IPS DF 4.7 (cell line): ENCODE data around the gene PITPNB.

Experiments used
- DNase-seq: peaks from one replicate; pipeline ENCODE4 v3.0.0-alpha.2; 2013; ENCODE audit warnings: low spot score; ENCODE audit errors: extremely low read depth

Gene PITPNB

GRCh38 chr22:27919942-27920755 is 1.1 kb upstream of the PITPNB start:
- DNase-seq, result no peak

DNA sequence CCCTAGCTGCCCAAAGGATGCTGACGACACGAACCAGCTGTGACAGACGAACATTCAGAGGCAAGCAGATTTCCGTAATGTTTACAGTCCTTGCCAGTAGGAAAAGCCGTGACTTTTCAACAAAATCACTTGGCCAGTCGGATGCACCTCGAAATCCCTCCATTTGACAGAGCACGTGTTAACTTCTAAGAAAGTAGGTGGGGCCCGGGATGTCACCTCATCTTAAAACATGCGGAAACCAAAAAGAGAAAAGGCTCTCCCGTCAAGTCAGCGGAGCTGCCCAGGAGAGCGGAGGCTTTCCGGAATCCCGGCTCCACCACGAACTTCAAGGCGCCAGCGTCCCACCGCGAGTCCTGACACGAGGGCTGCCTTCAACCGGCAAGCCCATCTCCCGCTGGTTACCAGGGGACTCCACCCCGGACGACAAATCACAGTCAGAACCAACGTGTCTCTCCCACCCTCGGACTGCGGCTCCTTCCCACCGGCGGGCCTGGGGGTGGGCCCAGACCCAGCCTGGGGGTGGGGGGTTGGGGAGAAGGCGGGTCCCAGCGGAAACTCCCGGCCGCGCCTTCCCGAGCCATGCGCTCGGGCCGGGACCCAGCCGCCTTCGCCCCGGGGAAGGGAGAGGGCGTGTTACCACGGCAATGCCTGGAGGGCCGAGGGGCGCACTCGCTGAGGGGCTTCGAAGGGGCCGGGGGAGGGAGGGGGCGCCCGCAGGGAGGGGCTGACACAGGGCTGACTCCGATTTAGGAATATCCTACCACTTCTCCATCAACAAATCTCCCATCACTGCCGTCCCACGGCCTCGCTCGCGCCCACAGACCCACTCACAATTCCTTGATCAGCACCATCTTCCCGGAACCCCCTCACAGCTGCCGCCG is 475 bp downstream of the PITPNB start:
- no peak for DNase-seq

DNA sequence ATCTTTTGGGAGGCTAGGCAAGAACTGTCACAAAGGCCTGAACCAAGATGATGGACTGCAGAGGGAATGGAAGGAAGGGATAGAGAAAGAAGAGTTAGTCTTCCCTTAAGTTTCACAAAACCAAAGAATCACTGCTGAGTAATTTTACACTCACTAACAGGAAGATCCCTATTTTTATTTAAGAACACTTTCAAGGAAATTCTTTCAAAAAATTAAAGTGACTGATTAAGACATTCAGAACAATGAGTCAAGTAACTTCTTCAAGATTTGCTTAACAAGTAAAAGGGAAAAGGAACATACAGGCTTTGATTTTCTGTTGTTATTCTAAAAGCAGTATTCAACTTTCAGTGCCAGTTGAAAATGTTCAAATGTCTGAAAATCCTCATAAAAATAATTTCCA is 3.1 kb downstream of the PITPNB start:
- no peak for DNase-seq

- DNase-seq, result no peak
Observed at GRCh38 chr22:27913162-27913741, 5.8 kb downstream of the PITPNB start.

DNA sequence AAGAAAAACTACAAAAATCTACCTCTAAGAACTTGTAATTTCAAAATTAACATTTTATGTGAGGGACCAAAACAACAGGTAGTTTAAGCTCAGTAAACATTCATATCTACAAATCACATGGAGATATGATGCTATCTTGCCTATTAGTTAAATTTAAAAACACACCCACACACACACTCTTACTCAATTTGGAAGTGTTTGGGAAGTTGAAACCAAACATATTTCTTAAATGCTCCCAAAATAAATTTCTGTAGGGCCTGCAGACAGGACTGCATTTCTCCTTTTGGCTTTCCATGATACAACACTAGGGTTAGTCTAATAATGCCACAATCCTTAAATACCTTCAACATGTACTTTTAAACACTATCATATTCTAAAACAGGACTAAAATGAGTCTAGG is 7.0 kb downstream of the PITPNB start:
- no peak for DNase-seq

GRCh38 chr22:27911330-27911729 is 7.7 kb downstream of the PITPNB start:
- DNase-seq, result no peak

GRCh38 chr22:27906241-27906640 is 12.8 kb downstream of the PITPNB start:
- DNase-seq, result no peak

DNA sequence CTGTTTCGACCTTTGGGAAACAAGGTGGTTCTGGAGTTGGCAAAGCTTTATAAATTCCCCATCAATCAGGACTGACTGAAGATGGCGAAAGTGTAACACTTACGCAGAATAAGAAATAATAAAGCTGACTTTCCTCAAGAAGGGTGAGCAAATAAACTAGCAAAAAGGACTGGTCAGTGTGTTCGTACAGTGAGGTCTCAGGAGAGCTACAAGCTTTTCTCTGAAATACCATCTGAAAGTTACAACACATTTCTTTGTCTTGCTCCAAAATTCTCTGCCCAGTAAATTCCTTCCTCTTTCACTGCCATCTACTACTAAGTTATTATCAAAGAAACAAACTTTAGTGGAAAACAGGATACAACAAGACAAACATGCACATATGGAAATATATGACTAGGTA is 13.4 kb downstream of the PITPNB start:
- no peak for DNase-seq

DNA sequence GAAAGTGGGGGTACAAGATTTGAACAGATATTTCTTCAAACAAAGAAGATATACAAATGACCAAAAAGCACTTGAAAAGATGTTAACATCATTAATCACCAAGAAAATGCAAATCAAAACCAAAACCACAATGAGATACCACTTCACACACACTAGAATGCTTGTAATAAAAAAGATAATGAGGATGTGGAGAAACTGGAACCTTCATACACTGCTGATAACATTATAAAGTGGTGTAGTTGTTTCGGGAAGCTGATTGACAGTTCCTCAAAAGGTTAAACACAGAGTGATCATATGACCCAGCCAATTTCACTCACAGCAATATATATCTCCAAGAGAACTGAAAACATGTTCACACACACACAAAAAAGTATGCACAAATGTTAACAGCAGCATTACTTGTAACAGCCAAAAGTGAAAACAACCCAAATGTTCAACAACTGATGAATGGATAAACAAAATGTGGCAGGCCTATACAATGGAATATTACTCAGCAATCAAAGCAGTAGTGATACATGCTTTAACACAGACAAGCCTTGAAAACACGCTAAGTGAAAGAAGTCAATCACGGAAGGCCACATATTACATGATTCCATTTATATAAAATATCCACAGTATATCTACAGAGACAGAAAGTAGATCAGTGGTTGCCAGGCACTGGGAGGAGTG is 15.1 kb downstream of the PITPNB start:
- no peak for DNase-seq

- DNase-seq, result no peak
Observed at GRCh38 chr22:27900153-27900552, 18.9 kb downstream of the PITPNB start.

DNA sequence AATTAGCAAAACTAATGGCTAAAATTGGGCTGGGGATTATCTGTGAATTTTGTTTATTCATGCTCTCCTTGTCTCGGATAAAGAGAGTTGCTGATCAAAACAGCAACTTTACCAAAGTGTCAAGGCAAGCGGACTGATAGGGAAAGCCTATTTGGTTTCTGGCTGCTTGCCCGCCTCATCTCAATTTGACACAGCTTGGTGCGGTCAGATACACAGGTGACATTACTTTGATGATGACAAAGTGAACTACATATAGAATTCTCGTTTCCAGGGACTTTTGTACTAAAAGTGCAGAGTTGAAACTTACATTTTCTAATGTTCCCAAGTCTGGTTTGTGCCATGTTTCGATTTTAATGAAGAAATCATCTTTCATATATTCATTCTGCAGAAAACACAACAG is 22.8 kb downstream of the PITPNB start:
- no peak for DNase-seq

DNA sequence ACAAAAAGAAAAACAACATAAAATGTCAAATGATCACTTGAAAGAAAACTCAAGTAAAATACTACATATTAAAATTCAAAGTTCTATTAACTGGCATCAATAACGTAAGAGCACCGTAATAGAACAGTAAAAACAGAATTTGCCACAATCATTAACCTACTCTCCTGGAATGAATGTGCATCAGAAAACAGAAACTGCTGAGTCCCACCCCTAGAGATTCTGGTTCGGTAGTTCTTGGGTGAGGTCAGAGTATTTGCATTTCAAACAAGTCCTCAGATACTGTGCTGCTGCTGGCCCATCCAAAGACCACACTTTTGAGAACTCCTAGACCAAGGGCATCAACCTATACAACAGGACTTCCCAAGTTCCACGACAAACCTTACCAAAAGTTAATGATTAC is 23.5 kb downstream of the PITPNB start:
- DNase-seq, result no peak

GRCh38 chr22:27892811-27893210 is 26.2 kb downstream of the PITPNB start:
- DNase-seq, result no peak

DNA sequence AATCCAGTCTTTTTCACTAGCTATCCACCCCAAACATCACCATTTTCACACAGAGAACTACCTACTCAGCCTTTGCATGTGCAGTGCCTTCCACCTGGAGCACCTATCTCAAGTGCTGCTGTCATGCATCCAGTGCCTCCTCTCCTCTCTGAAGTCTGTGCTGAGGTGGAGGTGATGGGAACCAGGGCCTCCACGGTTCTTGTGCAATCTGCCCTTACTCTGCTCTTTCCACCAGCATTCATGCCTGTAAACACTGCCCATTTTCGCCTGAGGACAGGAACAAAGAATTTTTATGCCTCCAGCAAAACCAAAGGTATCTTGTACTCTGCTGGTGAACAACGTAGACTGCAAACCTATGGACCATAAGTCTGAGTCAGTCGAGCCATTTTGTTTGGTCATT is 27.0 kb downstream of the PITPNB start:
- no peak for DNase-seq

DNA sequence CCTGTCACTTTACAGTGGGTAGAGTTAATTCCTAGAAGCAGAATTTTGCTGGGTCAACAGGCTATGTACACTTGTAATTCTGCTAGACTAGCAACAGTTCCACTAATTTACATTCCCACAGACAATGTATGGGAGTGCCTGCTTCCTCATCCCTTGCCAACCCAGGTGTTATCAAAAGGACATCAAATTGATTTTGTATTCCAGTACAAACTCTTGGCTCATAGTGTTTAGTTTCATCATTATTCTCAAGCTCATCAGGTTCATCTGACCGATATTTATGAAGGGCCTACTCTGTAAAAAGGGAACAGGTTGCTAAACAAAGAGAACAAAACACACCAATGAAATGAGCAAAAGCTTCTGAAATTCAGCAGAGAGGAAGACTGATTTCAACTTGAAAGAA is 30.7 kb downstream of the PITPNB start:
- no peak for DNase-seq

- no peak for DNase-seq
Observed at GRCh38 chr22:27886843-27887151, 32.3 kb downstream of the PITPNB start.

DNA sequence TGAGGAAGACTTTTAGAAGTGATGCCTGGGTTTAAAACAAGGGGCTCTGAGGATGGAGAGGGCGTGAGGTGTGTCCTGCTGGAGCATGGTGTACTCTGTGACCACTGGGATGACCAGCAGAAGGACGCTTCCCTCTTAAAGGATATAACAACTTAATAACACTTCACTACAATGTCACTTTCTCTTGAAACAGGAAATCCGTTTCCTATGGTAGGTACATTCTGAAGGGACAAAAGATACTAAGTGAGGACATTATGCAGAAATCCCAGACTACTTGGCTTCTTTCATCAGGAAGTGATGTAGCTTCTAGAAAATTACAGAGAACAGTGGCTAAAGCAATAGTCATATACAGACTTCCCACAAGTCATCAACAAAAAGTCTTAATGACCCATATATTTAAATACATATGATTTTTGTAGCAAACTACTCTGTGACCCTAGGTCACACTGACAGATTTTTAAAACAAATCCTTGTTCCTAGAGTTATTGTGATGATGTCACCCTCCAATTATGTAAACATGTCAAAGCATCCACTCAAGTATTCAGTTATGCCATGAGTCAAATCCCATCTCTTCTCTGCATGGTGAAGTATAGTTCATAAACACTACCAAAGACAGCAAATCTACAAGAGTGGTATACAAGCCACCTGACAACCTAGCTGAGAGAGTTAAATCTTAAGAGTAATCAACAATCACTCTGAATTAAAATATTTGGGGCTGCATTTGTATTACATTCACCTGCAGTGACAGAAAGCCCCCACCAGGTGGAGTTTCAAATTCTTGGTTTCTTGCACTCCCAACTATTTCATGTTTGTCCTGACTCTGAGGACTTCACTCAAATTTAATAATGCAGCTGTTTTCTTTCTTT is 32.8 kb downstream of the PITPNB start:
- no peak for DNase-seq

GRCh38 chr22:27883656-27884350 is 35.3 kb downstream of the PITPNB start:
- DNase-seq, result no peak

DNA sequence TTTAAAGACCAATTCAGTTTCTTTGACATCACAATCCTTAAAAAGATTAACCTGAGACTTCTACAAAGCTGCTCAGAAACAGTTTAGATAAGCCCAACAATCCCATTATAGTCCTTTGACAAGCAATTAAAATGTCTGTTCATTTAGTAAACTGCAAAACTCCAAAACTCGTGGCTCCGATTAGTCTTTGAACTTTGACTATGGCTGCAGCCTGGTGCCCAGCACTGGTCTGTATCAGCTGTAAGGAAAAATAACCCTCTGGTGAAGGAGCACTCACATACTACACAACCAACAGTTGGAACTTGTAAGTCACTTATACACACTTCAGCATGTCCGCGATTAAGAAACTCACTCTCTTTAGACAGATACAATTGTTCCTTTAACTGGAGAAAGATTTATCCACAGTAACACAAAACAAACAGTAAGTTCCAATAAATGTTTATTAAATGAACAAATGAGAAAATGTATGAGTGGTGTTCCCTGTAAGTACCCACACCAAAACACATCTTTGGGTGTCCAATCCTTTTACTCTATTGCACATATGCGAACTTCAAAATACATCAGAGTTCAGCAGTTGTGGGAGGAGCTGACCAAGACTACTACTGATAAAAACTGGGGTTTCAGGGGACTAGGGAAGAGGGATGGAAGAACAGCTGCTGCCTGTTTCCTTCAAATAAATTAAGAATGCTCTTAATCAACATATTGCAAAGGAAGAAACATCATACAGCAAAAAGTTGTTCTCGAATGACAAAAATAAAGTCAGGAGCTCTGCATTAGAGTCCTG is 36.4 kb downstream of the PITPNB start:
- DNase-seq, result no peak

- no peak for DNase-seq
Observed at GRCh38 chr22:27881421-27881820, 37.6 kb downstream of the PITPNB start.
